Osteocyte (in vitro differentiated cells): ENCODE measurements around the gene SLC41A3. TPM values are rescaled to one million over a fixed set of nuclear protein-coding genes. Genes with fewer than 3 reads are reported as not detected.

Experiments used
- DNase-seq: peaks from one replicate; pipeline ENCODE4 v3.0.0; 2021; ENCODE audit warnings: mixed read lengths; ENCODE audit not compliant: unreplicated experiment; ENCODE audit errors: extremely low spot score
- H3K27ac Mint-ChIP-seq: one replicate; pipeline ENCODE4 v1.8.0; 2021; ENCODE audit warnings: mild to moderate bottlenecking, mixed read lengths; ENCODE audit not compliant: unreplicated experiment
- H3K27me3 Mint-ChIP-seq: one replicate; pipeline ENCODE4 v1.8.0; 2021; ENCODE audit warnings: mixed read lengths; ENCODE audit not compliant: unreplicated experiment
- H3K36me3 Mint-ChIP-seq: one replicate; pipeline ENCODE4 v1.8.0; 2021; ENCODE audit warnings: mixed read lengths; ENCODE audit not compliant: unreplicated experiment
- H3K4me1 Mint-ChIP-seq: one replicate; pipeline ENCODE4 v1.8.0; 2021; ENCODE audit warnings: mixed read lengths; ENCODE audit not compliant: unreplicated experiment
- H3K4me3 Mint-ChIP-seq: one replicate; pipeline ENCODE4 v1.8.0; 2021; ENCODE audit warnings: mild to moderate bottlenecking, moderate library complexity, mixed read lengths; ENCODE audit not compliant: unreplicated experiment
- H3K9me3 Mint-ChIP-seq: one replicate; pipeline ENCODE4 v1.8.0; 2021; ENCODE audit warnings: mixed read lengths; ENCODE audit not compliant: unreplicated experiment
- total RNA-seq: library from RNA; stranded (reverse); gene quantifications from 2 replicates; pipeline ENCODE4 v1.2.1, GENCODE V29; 2021
- TF ChIP-seq, protein P1 (sequence below): fragments of 200-600 bp; sonication (generic); IDR thresholded peaks from 2 replicates; pipeline ENCODE4 v1.5.0; 2021; ENCODE audit warnings: antibody characterized with exemption, mild to moderate bottlenecking, moderate library complexity

Gene SLC41A3
- total RNA-seq, 1 donor from 2014 or later, result 80.6 TPM

DNA sequence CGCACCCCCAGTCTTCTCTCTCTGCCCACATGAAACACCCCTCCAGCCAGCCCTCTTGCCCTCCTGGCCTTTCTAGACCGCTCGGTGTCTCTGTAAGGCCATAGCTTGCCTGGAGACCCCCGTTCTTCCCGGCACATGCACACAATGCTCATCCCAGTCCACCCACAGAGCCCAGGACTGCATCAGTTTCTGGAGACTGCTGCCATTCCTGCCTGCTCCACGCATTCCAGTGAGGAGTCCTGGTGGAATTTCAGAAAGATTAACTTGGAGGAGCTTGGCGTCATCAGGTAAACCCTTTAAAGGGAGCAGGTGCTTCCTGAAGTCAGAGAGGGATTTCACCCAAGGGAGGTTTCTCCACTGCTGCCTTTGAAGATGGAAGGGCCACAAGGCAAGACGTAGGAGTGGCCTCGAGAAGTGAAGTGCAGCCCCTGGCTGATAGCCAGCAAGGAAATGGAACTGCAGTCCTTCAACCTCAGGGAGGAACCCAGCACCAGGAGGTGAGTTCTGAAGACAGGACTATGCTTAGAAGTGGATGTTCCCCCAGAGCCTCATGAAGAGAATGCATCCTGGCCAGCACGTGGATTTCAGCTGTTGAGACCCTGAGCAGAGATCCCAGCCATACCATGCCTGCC is 19.2 kb downstream of the SLC41A3 start:
- TF ChIP-seq, protein P1, sequence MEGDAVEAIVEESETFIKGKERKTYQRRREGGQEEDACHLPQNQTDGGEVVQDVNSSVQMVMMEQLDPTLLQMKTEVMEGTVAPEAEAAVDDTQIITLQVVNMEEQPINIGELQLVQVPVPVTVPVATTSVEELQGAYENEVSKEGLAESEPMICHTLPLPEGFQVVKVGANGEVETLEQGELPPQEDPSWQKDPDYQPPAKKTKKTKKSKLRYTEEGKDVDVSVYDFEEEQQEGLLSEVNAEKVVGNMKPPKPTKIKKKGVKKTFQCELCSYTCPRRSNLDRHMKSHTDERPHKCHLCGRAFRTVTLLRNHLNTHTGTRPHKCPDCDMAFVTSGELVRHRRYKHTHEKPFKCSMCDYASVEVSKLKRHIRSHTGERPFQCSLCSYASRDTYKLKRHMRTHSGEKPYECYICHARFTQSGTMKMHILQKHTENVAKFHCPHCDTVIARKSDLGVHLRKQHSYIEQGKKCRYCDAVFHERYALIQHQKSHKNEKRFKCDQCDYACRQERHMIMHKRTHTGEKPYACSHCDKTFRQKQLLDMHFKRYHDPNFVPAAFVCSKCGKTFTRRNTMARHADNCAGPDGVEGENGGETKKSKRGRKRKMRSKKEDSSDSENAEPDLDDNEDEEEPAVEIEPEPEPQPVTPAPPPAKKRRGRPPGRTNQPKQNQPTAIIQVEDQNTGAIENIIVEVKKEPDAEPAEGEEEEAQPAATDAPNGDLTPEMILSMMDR, result no peak
- Mint-ChIP-seq H3K4me1 (peaks cover 1% of the 10 kb centered on the region), H3K27me3 (no peaks in the 10 kb centered on the region), H3K36me3 (peaks cover 20% of the 10 kb centered on the region), H3K9me3 (no peaks in the 10 kb centered on the region), H3K27ac (no peak overlapping the region), H3K4me3 (no peak overlapping the region)
- no peak for DNase-seq

DNA sequence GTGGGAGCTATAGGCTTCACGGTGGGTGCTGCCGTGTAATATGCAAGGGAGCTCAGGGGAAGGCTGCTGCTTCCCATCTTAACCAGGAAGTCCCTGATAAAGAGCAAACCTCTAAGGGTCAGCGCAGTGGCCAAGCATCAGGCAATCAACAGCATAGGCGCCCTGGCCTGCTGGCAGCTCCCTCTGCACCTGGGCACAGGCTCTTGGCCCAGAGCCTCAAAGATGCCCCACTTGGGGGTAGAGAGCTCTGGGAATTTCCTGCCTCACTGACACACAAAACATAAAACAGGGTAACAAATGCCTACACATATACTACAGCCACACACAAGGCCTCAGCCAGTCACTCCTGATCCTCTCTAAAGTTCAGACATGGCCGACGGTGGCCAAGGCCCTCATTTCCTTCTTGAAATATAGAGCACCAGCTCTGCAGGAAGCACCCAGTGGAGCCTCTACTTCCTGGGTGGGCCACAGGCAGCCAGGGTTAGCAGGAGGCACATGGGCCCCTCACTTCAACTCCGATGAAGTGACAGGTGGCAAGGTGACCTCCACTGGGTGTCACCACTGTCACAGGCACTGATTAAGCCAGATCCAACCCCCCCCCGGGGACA is 20.5 kb downstream of the SLC41A3 start:
- no peak overlapping the region for H3K27ac Mint-ChIP-seq
- peaks cover 22% of the 10 kb centered on the region for H3K36me3 Mint-ChIP-seq
- H3K4me3 Mint-ChIP-seq, result no peak overlapping the region
- no peak for DNase-seq
- H3K4me1 Mint-ChIP-seq, result peaks cover 13% of the 10 kb centered on the region
- TF ChIP-seq, protein P1, result no peak
- H3K9me3 Mint-ChIP-seq, result no peaks in the 10 kb centered on the region
- no peaks in the 10 kb centered on the region for H3K27me3 Mint-ChIP-seq

DNA sequence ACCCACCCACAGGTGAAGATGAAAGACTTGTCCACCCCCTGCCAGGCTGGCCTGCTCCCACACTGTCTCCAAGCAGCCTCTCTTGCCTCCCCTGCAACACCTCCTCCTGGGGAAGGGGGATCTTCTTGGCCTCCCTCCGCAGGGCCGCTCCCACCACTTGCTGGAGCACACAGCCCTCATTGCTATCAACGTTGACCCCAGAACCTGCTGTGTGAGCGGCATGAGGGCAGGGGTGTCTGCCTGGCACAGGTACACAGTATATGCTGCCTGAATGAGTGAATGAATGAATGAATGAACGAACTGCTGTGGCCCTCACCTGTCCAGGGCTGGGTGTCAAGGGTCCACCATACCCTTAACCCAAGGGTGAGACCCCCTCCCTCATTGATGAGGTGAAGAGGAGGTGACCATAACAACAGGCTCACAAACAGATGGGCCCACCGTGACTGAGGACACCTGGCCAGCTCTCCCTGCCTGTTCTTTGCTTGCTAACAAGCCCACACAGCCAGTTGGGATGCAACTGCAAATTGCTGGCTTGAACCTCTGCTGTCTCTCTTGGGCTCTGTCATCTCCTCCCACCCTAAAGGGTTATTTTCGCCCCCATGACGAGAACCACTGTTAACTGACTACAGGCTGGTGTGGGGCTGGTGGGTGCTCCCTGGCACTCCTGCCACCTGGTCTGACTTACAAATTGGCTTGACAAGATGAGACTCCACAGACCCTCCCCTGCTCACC is 22.5 kb downstream of the SLC41A3 start:
- TF ChIP-seq, protein P1, result no peak
- no peaks in the 10 kb centered on the region for H3K27me3 Mint-ChIP-seq
- H3K27ac Mint-ChIP-seq, result no peak overlapping the region

DNA sequence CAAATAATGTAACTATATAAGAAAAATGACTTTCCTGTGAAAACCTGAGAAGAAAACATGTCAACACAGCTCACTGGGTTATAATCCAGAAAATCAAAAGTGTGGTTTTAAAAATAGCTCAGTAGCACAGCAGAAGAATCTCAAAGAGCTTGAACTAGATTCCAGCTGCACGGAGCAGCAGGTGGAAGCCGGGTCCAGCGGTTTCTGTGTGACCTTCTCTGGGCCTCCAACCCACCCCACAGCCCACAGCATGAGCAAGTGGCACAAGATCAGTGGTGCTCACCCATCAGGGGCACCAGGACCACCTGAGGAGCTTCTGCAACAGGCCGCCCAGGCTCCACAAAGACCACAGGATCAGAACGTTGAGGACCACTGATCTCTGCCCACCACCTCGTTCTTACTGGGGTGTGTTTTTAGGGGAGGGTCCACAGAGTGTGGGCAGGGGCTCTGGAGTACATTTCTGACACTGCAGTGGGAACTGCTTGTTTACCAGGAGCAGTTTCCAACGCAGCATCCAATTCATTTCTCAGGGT is 23.2 kb downstream of the SLC41A3 start:
- no peaks in the 10 kb centered on the region for H3K27me3 Mint-ChIP-seq
- no peak overlapping the region for H3K27ac Mint-ChIP-seq
- TF ChIP-seq, protein P1, result no peak
- H3K4me1 Mint-ChIP-seq, result peaks cover 34% of the 10 kb centered on the region
- H3K36me3 Mint-ChIP-seq, result peaks cover 6% of the 10 kb centered on the region
- DNase-seq, result no peak
- H3K4me3 Mint-ChIP-seq, result no peak overlapping the region
- H3K9me3 Mint-ChIP-seq, result no peaks in the 10 kb centered on the region

More for the DNA sequence above, 22.5 kb downstream of the SLC41A3 start:
- H3K4me3 Mint-ChIP-seq, result no peak overlapping the region
- peaks cover 32% of the 10 kb centered on the region for H3K4me1 Mint-ChIP-seq
- H3K9me3 Mint-ChIP-seq, result no peaks in the 10 kb centered on the region
- peaks cover 13% of the 10 kb centered on the region for H3K36me3 Mint-ChIP-seq
- DNase-seq, result no peak

DNA sequence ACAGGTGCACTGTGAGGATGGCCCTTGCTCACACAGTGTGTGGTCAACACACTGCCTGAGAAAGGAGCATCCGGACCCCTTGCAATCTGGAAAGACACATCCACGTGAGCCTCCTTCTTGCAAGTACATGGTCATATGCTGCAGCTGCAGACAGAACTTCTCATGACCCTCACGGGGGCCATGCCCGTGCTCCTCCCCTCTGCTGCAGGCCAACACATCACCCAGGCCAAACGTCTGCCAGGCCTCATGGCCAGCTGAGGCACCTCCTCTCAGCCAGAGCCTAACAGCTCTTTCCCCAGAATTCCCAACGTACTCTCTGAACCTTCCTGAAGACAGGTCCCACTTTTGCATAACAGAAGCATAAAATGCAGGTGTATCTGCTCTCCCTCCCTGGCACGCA is 25.3 kb downstream of the SLC41A3 start:
- H3K27ac Mint-ChIP-seq, result peak overlapping the region; percentile 27
- peaks cover 3% of the 10 kb centered on the region for H3K36me3 Mint-ChIP-seq
- no peak for DNase-seq
- TF ChIP-seq, protein P1, result no peak
- peaks cover 34% of the 10 kb centered on the region for H3K4me1 Mint-ChIP-seq
- H3K9me3 Mint-ChIP-seq, result no peaks in the 10 kb centered on the region
- H3K4me3 Mint-ChIP-seq, result no peak overlapping the region
- no peaks in the 10 kb centered on the region for H3K27me3 Mint-ChIP-seq
